WTC11 (cell line): ENCODE measurements around the gene SNX20. TPM values are rescaled to one million over a fixed set of nuclear protein-coding genes. Genes with fewer than 3 reads are reported as not detected.

Source experiments
- ATAC-seq: fragments of 200-7000 bp; cut with Tn5 transposase; 2 replicates; pipeline ENCODE4 v1.10.0; 2021; ENCODE audit warnings: mild to moderate bottlenecking, moderate library complexity
- CTCF ChIA-PET: fragments of 300-600 bp; sonication (Branson Sonifier 250); formaldehyde crosslinking; loops from one replicate; lab custom pipeline; 2021; ENCODE audit warnings: antibody characterized with exemption; lab: Charles Lee
- POLR2A ChIA-PET: fragments of 350-600 bp; sonication (Branson Sonifier 250); formaldehyde crosslinking; loops from one replicate; lab custom pipeline; 2021; ENCODE audit warnings: antibody characterized with exemption; lab: Charles Lee
- DNase-seq: peaks from one replicate; pipeline ENCODE4 v3.0.0; 2021; ENCODE audit warnings: low spot score
- H3K27ac Mint-ChIP-seq: 2 replicates; pipeline ENCODE4 v1.8.0; 2021; ENCODE audit warnings: mixed read lengths
- H3K27me3 Mint-ChIP-seq: 2 replicates; pipeline ENCODE4 v1.8.0; 2021; ENCODE audit warnings: low read depth, mild to moderate bottlenecking, moderate library complexity, mixed read lengths
- H3K36me3 Mint-ChIP-seq: 2 replicates; pipeline ENCODE4 v1.8.0; 2021; ENCODE audit warnings: mixed read lengths
- H3K4me1 Mint-ChIP-seq: 2 replicates; pipeline ENCODE4 v1.8.0; 2022; ENCODE audit warnings: mixed read lengths
- H3K4me3 Mint-ChIP-seq: 2 replicates; pipeline ENCODE4 v1.8.0; 2021; ENCODE audit warnings: mild to moderate bottlenecking, moderate library complexity, mixed read lengths
- H3K9me3 Mint-ChIP-seq: 2 replicates; pipeline ENCODE4 v1.8.0; 2021; ENCODE audit warnings: mixed read lengths
- AFF4 ChIP-seq: sonication (generic); formaldehyde crosslinking; IDR thresholded peaks from 2 replicates; pipeline ENCODE4 v1.8.1; 2023; ENCODE audit warnings: mild to moderate bottlenecking, missing genetic modification reagents, borderline replicate concordance
- ARID4B ChIP-seq: sonication (generic); formaldehyde crosslinking; IDR thresholded peaks from 2 replicates; pipeline ENCODE4 v1.8.0; 2023; ENCODE audit warnings: missing genetic modification reagents, mild to moderate bottlenecking, borderline replicate concordance
- CREB1 ChIP-seq: sonication (generic); formaldehyde crosslinking; IDR thresholded peaks from 2 replicates; pipeline ENCODE4 v1.8.0; 2023; ENCODE audit warnings: mild to moderate bottlenecking, missing genetic modification reagents
- GTF2I ChIP-seq: fragments of 250-450 bp; sonication (Bioruptor Pico); conservative IDR thresholded peaks from 2 replicates; pipeline ENCODE4 v1.4.0; 2021; ENCODE audit warnings: mild to moderate bottlenecking
- IRF1 ChIP-seq: sonication (generic); formaldehyde crosslinking; IDR thresholded peaks from 2 replicates; pipeline ENCODE4 v1.8.0; 2023; ENCODE audit warnings: missing genetic modification reagents
- MXD4 ChIP-seq: fragments of 250-450 bp; sonication (Bioruptor Pico); IDR thresholded peaks from 2 replicates; pipeline ENCODE4 v1.8.0; 2021; ENCODE audit warnings: mild to moderate bottlenecking, moderate library complexity, borderline replicate concordance
- NFE2L1 ChIP-seq: sonication (generic); formaldehyde crosslinking; IDR thresholded peaks from 2 replicates; pipeline ENCODE4 v1.8.1; 2023; ENCODE audit warnings: missing genetic modification reagents
- NR2C2 ChIP-seq: sonication (generic); formaldehyde crosslinking; IDR thresholded peaks from 2 replicates; pipeline ENCODE4 v1.8.0; 2022; ENCODE audit warnings: mild to moderate bottlenecking, missing genetic modification reagents
- PREB ChIP-seq: sonication (generic); formaldehyde crosslinking; IDR thresholded peaks from 2 replicates; pipeline ENCODE4 v1.8.1; 2022; ENCODE audit warnings: mild to moderate bottlenecking, missing genetic modification reagents, moderate library complexity, borderline replicate concordance
- TEAD1 ChIP-seq: sonication (generic); formaldehyde crosslinking; IDR thresholded peaks from 2 replicates; pipeline ENCODE4 v1.8.0; 2022; ENCODE audit warnings: mild to moderate bottlenecking, missing genetic modification reagents
- TEAD4 ChIP-seq: sonication (generic); formaldehyde crosslinking; IDR thresholded peaks from 2 replicates; pipeline ENCODE4 v1.8.0; 2022; ENCODE audit warnings: mild to moderate bottlenecking, missing genetic modification reagents
- ZNF219 ChIP-seq: sonication (generic); formaldehyde crosslinking; IDR thresholded peaks from 2 replicates; pipeline ENCODE4 v1.8.0; 2023; ENCODE audit warnings: missing genetic modification reagents, mild to moderate bottlenecking, borderline replicate concordance
- ZNF281 ChIP-seq: sonication (generic); formaldehyde crosslinking; IDR thresholded peaks from 2 replicates; pipeline ENCODE4 v1.8.0; 2023; ENCODE audit warnings: mild to moderate bottlenecking, missing genetic modification reagents
- ZNF396 ChIP-seq: fragments of 250-450 bp; sonication (Bioruptor Pico); IDR thresholded peaks from 2 replicates; pipeline ENCODE4 v1.8.0; 2021; ENCODE audit warnings: mild to moderate bottlenecking, moderate library complexity, borderline replicate concordance
- ZNF425 ChIP-seq: fragments of 250-450 bp; sonication (Bioruptor Pico); conservative IDR thresholded peaks from 2 replicates; pipeline ENCODE4 v1.9.0; 2021; ENCODE audit warnings: mild to moderate bottlenecking
- ZSCAN18 ChIP-seq: fragments of 250-450 bp; sonication (Bioruptor Pico); IDR thresholded peaks from 2 replicates; pipeline ENCODE4 v2.1.2; 2022; ENCODE audit warnings: mild to moderate bottlenecking, moderate library complexity
- total RNA-seq: library from RNA; stranded (reverse); gene quantifications from 3 replicates; pipeline ENCODE4 v1.2.3, GENCODE V29; 2021

Gene SNX20
- total RNA-seq, 1 experiment from 2014 or later = not detected

GRCh38 chr16:50680556-50680893 is 587 bp downstream of the SNX20 start:
- Mint-ChIP-seq H3K9me3 (no peaks in the 10 kb centered on the region), H3K4me1 (no peaks in the 10 kb centered on the region), H3K4me3 (no peak overlapping the region), H3K27me3 (no peaks in the 10 kb centered on the region), H3K36me3 (no peaks in the 10 kb centered on the region), H3K27ac (no peak overlapping the region)
- CTCF ChIA-PET = interaction anchor here (1.3 to 7.6 kb wide), 4 partner anchors 9 to 126 kb away, joined by 3 to 101 read pairs (median 22); no protein-coding TSS in a partner anchor
- POLR2A ChIA-PET = no interaction called here
- no peak for TF ChIP-seq PREB (CRISPR knock-in tag)
- DNase-seq (no peak), ATAC-seq (no peak)

GRCh38 chr16:50679676-50680555 is 1.2 kb downstream of the SNX20 start:
- Mint-ChIP-seq H3K9me3 (no peaks in the 10 kb centered on the region), H3K27me3 (no peaks in the 10 kb centered on the region), H3K27ac (no peak overlapping the region), H3K36me3 (no peaks in the 10 kb centered on the region), H3K4me3 (no peak overlapping the region), H3K4me1 (no peaks in the 10 kb centered on the region)
- POLR2A ChIA-PET = no interaction called here
- CTCF ChIA-PET = interaction anchor here (1.3 to 7.6 kb wide), 3 partner anchors 8 to 126 kb away, joined by 3 to 101 read pairs (median 34); no protein-coding TSS in a partner anchor
- DNase-seq (no peak), ATAC-seq (no peak)
- TF ChIP-seq AFF4 (CRISPR knock-in tag) (no peak), GTF2I (CRISPR knock-in tag) (no peak), ZNF281 (no peak), TEAD4 (no peak), ZSCAN18 (CRISPR knock-in tag) (no peak), ZNF219 (no peak), NR2C2 (no peak), ARID4B (no peak), MXD4 (CRISPR knock-in tag) (no peak), IRF1 (CRISPR knock-in tag) (no peak), ZNF425 (CRISPR knock-in tag) (no peak), ZNF396 (no peak), CREB1 (CRISPR knock-in tag) (no peak), TEAD1 (CRISPR knock-in tag) (no peak), NFE2L1 (no peak)
